Activated CD8-positive, alpha-beta memory T cell treated with anti-CD3 and anti-CD28 coated beads, Interleukin-2, amount 50 U/mL, for 48 hours (primary cell): Measurements from ENCODE around the gene DMBT1.

Source experiments
- DNase-seq: peaks from one replicate; pipeline ENCODE4 v3.0.0-alpha.2; 2020

DMBT1 gene

GRCh38 chr10:122560279-122560804 lies at the start of gene DMBT1:
TSS of gene DMBT1 (plus strand) at chr10:122560754. CDS start at chr10:122560771, 17 bp downstream.
- no peak for DNase-seq

- no peak for DNase-seq
These were observed 47.5 kb upstream of the DMBT1 start for GRCh38 chr10:122513053-122513452.

DNA sequence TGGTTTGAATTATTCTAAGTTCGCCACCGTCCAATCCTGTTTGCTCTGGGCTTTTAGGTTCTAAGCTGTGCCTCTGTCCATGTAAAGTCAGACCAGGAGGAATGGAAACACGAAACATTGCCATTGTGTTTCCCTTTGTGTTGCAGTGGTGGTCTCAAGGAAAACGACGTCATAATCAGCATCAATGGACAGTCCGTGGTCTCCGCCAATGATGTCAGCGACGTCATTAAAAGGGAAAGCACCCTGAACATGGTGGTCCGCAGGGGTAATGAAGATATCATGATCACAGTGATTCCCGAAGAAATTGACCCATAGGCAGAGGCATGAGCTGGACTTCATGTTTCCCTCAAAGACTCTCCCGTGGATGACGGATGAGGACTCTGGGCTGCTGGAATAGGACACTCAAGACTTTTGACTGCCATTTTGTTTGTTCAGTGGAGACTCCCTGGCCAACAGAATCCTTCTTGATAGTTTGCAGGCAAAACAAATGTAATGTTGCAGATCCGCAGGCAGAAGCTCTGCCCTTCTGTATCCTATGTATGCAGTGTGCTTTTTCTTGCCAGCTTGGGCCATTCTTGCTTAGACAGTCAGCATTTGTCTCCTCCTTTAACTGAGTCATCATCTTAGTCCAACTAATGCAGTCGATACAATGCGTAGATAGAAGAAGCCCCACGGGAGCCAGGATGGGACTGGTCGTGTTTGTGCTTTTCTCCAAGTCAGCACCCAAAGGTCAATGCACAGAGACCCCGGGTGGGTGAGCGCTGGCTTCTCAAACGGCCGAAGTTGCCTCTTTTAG lies 46.3 kb upstream of the DMBT1 start:
- DNase-seq = no peak

- no peak for DNase-seq
These were observed 45.5 kb upstream of the DMBT1 start for GRCh38 chr10:122515022-122515424.

DNA sequence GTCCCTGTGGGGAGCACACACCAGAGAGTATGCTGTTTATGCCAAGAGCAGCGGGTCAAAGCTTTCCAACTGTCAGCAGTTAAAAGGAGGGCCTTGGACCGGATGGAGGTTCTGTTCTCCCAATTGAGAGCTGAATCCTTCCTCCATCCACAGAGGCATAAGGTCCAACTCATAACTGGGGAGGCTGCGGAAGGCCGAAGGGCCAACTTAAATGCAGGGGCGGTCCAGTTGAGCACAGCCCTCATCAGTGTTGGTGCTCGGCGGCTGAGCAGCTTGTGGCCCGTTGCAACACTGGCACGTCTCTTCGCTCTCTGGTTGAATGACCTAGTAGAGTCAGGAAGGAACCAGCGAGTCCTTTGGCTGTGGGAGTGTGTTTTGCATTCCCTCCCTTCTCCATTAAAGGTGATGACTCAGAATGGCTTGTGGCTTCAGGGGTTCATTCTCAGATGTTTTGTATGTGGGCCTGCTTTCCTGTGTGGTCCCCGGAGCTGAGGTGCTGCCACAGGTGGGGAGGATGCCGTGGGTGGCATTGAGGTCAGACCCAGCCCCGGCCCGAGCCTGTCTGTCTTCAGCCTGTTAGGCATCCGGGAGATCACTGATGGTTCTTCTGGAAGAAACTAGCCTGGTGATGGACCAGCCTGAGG lies 44.8 kb upstream of the DMBT1 start:
- DNase-seq = peak; percentile 75

DNA sequence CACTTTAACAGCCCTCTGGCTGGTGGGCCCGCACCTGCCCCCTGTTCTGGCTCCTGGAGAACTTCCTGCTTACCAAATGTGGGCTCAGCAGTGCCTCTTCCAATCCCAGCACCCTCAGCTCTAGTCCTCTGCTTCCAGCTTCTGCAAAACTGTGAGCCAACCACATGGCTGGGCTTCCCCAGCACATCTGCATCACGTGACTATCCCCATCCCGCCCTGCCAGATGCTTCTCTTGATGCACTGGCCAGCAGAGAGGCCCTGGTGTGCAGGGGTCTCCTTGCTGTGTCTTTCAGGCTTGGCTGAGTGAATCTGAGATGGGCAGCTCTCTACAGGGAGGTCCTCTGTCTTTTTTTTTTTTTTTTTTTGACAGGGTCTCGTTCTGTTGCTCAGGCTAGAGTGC lies 43.8 kb upstream of the DMBT1 start:
- DNase-seq = no peak

- no peak for DNase-seq
These were observed 41.4 kb upstream of the DMBT1 start for GRCh38 chr10:122519144-122519543.

- DNase-seq = no peak
These were observed 40.7 kb upstream of the DMBT1 start for GRCh38 chr10:122519873-122520272.

- DNase-seq = no peak
These were observed 39.5 kb upstream of the DMBT1 start for GRCh38 chr10:122521011-122521410.

- no peak for DNase-seq
These were observed 35.7 kb upstream of the DMBT1 start for GRCh38 chr10:122524811-122525210.

GRCh38 chr10:122525788-122526187 lies 34.8 kb upstream of the DMBT1 start:
- DNase-seq = no peak

DNA sequence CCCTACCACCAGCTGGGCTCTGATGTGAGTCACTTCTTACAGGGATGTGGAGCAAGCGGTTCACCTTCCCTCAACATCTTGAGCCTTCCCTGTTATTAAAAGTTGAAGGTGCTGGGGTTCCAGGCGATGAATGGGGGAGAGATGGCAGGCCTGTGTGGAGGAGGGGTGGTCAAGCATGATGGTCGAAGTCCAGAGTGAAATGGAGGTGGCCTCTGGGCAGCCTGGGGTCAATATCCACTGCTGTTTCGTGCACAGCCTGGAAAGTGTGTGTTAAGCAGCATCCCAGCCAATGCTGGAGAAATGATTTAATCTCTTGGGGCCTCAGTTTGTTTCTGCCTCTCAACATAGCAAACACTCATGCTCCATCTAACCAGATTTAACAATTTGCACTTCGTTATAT lies 33.7 kb upstream of the DMBT1 start:
- no peak for DNase-seq

DNA sequence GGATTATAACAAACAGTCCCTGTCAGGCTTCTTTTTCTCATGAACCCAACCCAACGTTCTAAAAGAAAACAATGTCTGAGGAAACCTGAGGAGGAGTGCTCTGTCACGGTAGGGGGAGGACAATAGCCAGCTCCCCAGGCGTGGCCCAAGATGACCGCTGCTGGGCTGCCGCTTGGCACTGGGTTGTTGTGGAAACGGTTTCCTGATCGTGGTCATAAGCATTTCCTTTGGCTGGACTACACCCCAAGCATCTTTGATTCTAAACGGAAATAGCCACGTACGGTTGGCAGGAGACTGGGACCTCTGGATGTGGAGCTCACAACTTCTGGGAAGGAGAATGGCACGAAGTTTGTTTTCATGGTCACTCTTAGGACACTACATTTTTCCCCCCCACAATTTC lies 30.4 kb upstream of the DMBT1 start:
- DNase-seq = no peak

DNA sequence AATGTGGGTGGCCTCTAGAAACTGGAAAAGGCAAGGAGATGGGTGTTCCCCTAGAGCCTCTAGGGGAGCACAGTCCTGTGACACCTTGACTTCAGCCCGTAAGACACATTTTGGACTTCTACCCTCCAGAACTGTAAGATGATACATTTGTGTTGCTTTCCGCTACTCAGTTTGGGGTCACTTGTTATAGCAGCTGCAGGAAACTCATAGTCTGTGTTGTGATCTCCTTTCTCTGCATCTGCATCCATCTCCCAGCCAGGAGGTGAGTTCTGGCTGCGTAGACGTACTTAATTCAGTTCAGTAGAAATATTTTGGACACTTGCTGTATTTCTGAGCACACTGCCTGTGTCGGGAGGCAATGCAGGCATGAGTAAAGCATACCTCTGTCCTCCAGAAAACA lies 29.3 kb upstream of the DMBT1 start:
- DNase-seq = no peak

GRCh38 chr10:122531939-122532338 lies 28.6 kb upstream of the DMBT1 start:
- DNase-seq = no peak

DNA sequence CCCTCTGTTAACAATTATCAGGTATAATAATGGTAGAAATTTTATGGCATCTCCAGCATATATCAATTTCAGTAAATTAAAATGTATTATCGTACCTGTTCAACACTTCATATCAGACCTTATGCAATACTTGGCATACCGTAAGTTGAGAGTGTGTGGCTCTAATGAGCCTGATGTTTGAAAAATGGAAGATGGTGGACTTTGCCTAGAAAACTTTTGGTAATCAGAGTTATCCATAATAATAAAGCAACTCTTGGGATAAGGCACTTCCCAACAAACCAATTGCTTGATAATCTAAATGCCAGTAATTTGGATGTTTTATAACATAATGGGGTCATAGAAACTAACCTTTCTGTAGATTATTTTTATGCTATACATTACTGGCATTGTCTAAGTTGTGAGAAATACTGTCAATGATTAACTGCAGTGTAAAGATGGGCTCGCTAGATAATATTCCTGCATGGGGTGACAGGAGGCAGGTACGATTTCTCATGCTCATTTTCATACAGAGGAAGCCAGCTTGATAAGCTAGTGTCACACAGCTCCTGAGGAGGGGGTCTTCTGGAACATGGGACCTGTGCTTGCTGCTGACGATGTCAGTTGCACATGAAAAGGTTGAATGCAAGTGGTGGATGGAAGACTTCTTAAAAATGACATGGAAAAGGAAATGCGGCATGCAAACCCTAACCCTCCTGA lies 27.8 kb upstream of the DMBT1 start:
- DNase-seq = no peak

GRCh38 chr10:122537545-122537944 lies 23.0 kb upstream of the DMBT1 start:
- DNase-seq = no peak

GRCh38 chr10:122541541-122542002 lies 19.0 kb upstream of the DMBT1 start:
- no peak for DNase-seq

DNA sequence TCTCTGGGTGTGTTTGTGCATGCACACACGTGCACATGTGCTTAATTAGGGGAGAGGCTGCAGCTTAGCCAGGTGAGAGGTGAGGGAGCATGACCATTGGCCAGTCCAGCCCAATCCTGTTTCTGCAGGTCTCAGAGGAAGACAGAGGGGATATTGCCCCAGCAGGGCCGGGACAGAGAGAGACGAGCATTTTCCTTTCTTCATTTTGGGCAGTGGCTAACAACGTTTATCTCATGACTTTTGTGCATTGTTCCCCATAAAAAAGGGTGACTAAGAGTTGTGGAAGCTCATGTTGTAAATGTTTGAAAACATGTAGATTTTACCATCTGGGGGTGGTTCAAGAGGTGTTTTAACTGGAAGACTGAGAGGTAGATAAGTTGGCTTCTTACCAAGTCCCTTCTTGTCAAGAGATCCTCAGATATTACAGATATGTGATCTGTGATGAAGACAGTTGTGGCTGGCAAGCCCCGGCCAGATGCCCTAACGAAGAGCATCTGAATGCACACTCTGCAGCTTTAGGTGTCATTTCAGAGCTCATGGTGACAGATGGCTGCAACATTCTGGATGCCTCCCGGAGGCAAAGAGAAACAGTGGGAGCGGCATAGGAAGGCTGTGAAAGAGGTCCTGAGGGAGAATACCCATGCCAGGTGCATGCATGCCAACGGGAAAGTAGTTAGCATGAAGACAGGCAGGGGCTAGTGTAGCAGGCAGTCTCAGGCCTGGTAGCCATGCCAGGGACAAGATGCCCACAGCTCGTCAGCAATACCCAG lies 16.7 kb upstream of the DMBT1 start:
- no peak for DNase-seq

- no peak for DNase-seq
These were observed 16.1 kb upstream of the DMBT1 start for GRCh38 chr10:122544493-122544892.

DNA sequence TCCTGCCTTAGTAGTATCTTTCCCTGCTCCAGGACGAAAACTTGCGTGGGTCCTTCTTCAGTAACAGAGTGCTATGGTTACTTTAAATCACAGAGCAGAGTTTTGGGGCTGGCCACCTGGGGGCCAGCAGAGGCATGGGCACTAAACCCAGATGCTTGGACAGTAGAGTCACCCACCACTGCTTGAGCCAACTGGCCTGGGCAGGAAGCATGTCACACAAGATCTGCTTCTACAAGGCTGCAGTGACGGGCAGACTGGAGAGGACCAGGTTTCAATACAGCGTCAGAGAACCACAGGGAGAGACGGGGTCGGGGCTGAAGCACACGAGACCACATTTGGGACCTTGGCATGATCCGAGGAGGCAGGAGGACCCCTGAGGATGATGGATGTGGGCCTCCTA lies 14.3 kb upstream of the DMBT1 start:
- DNase-seq = no peak

- DNase-seq = no peak
These were observed 12.0 kb upstream of the DMBT1 start for GRCh38 chr10:122548407-122549085.
